ENCODE data around the gene MED31. TPM values are rescaled to one million over a fixed set of nuclear protein-coding genes. Genes with fewer than 3 reads are reported as not detected.

Gene MED31
- total RNA-seq, 1 donor from 2014 or later, result 17.4 TPM

DNA sequence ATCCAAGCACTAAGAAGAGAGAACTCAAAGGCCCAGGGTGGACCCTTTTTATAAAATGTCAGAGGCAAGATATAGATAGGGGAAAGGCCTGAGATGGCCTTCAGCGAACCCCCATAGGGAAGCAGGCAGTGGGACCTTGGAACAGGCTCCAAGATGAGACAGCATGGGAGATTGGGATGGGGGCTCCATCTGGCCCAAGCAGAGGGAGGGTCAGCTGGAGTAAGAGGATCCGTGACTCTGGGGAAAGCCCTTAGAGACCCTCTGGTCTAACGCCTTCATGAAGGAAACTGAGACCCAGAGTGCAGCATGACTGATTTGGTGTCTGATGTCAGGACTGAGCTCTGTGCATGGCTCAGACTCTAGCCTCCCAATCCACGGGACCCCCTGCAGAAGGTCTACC, 30.9 kb upstream of the MED31 start:
- Histone ChIP-seq H3K27me3 (ENCODE audit: low read depth) (peaks cover 22% of the 10 kb centered on the region), H3K4me1 (no peaks in the 10 kb centered on the region), H3K27ac (no peak overlapping the region), H3K36me3 (no peaks in the 10 kb centered on the region), H3K9me3 (no peaks in the 10 kb centered on the region), H3K4me3 (no peak overlapping the region)
- intact Hi-C loops (cut with DNase I), result no loop called here
- ATAC-seq (no peak), DNase-seq (no peak)
- TF ChIP-seq, protein P1, sequence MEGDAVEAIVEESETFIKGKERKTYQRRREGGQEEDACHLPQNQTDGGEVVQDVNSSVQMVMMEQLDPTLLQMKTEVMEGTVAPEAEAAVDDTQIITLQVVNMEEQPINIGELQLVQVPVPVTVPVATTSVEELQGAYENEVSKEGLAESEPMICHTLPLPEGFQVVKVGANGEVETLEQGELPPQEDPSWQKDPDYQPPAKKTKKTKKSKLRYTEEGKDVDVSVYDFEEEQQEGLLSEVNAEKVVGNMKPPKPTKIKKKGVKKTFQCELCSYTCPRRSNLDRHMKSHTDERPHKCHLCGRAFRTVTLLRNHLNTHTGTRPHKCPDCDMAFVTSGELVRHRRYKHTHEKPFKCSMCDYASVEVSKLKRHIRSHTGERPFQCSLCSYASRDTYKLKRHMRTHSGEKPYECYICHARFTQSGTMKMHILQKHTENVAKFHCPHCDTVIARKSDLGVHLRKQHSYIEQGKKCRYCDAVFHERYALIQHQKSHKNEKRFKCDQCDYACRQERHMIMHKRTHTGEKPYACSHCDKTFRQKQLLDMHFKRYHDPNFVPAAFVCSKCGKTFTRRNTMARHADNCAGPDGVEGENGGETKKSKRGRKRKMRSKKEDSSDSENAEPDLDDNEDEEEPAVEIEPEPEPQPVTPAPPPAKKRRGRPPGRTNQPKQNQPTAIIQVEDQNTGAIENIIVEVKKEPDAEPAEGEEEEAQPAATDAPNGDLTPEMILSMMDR (IDR thresholded peaks at IDR 0.05), result no peak

DNA sequence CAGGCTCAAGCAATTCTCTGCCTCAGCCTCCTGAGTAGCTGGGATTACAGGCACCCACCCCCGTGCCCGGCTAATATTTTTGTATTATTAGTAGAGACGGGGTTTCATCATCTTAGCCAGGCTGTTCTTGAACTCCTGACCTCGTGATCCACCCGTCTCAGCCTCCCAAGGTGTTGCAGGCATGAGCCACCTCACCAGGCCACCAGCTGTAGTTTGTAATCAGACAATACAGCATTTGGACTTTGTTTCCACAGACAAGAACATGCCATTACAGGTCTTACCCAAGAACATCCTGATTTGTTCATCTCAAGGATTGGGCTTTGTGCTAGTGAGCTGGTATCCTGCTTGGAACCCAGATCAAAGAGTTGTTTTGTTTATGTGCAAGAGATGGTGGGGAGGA, 30.3 kb upstream of the MED31 start:
- no peaks in the 10 kb centered on the region for H3K9me3 ChIP-seq
- no peak overlapping the region for H3K27ac ChIP-seq
- no peaks in the 10 kb centered on the region for H3K36me3 ChIP-seq
- ATAC-seq (no peak), DNase-seq (no peak)
- TF ChIP-seq, protein P1 (IDR thresholded peaks at IDR 0.05), result no peak
- no peak overlapping the region for H3K4me3 ChIP-seq
- H3K27me3 ChIP-seq (ENCODE audit: low read depth), result peaks cover 28% of the 10 kb centered on the region
- intact Hi-C loops (cut with DNase I), result no loop called here
- H3K4me1 ChIP-seq, result no peaks in the 10 kb centered on the region

DNA sequence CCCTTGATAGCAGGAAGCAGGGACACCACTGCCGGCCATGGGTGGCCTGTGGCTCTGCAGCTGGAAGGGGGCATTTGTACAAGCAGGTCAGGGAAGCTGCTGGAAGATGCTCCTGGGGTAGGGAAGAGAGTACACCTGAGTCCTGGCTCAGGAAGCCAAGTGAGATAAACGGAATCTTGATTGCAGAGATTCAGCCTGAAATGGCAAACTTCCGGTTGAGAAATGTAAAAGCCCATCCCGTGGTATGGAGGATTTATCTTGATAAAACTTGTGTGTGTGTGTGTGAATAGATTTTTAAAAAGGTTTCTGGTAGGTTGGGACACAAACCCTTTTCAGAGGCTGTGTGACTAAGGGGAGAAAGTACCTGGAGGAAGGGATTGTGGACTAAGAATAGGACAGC, 29.8 kb upstream of the MED31 start:
- Histone ChIP-seq H3K9me3 (no peaks in the 10 kb centered on the region), H3K27ac (no peak overlapping the region), H3K27me3 (ENCODE audit: low read depth) (peaks cover 28% of the 10 kb centered on the region), H3K4me3 (no peak overlapping the region), H3K36me3 (no peaks in the 10 kb centered on the region), H3K4me1 (no peaks in the 10 kb centered on the region)
- ATAC-seq (no peak), DNase-seq (no peak)
- TF ChIP-seq, protein P1 (IDR thresholded peaks at IDR 0.05), result no peak
- intact Hi-C loops (cut with DNase I), result no loop called here

DNA sequence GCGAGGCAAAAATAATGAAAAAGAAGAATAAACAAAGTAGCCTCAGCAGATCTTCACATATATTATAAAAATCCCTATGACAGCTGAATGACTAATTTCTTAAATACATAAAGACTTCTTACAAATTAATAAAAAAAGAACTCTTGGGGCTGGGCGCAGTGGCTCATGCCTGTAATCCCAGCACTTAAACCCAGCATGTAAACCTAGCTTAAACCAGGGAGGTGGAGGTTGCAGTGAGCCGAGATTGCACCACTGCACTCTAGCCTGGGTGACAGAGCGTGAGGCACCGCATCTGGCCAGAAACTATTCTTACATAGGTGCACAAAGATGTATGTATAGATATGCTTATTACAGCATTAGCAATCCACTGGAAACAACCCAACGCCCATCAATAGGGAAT, 27.8 kb upstream of the MED31 start:
- Histone ChIP-seq H3K27me3 (ENCODE audit: low read depth) (peaks cover 28% of the 10 kb centered on the region), H3K36me3 (no peaks in the 10 kb centered on the region), H3K4me1 (no peaks in the 10 kb centered on the region), H3K27ac (no peak overlapping the region), H3K4me3 (no peak overlapping the region), H3K9me3 (no peaks in the 10 kb centered on the region)
- ATAC-seq (no peak), DNase-seq (no peak)
- intact Hi-C loops (cut with DNase I), result no loop called here
- TF ChIP-seq, protein P1 (IDR thresholded peaks at IDR 0.05), result no peak

DNA sequence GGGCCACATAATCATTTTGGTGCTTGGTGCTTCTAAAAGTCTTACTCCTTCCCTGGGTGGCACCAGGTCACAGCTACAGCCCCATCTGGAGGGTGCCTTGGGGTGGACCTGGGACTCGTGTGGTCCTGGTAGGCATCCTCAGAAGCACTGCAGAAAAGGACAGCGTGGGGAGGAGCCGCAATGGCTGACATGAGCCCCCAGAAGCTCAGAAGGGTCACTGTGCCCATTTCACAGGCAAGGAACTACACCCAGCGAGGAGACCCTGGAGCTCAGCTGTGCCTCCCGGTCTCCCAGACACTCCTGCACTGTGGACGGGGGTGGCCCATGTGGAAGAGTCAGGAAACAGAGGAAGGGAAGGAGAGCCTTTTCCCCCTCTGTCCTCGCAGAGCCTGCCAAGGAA, 26.5 kb upstream of the MED31 start:
- TF ChIP-seq, protein P1 (IDR thresholded peaks at IDR 0.05), result no peak
- ATAC-seq, result no peak
- Histone ChIP-seq H3K27ac (no peak overlapping the region), H3K9me3 (no peaks in the 10 kb centered on the region), H3K36me3 (no peaks in the 10 kb centered on the region), H3K4me1 (no peaks in the 10 kb centered on the region), H3K27me3 (ENCODE audit: low read depth) (peaks cover 28% of the 10 kb centered on the region), H3K4me3 (no peak overlapping the region)
- DNase-seq, result no peak
- intact Hi-C loops (cut with DNase I), result no loop called here
